ENCODE data around the gene SASS6.

GRCh38 chr1:100039591-100039990, 93.1 kb downstream of the SASS6 start:
- TF ChIP-seq GATA2 (IDR thresholded peaks at IDR 0.05; ENCODE audit: low read depth, low read length) (no peak), GATA3 (IDR thresholded peaks at IDR 0.05; ENCODE audit: low read depth, low read length) (no peak)
